ENCODE measurements around the gene SRSF9. TPM values are rescaled to one million over a fixed set of nuclear protein-coding genes. Genes with fewer than 3 reads are reported as not detected.

SRSF9 gene
- total and polyA plus RNA-seq, 2 of the 13 experiments (the other 11 are each of a cell fraction or from before 2014, with no cell fraction given), result 125 to 144 TPM

DNA sequence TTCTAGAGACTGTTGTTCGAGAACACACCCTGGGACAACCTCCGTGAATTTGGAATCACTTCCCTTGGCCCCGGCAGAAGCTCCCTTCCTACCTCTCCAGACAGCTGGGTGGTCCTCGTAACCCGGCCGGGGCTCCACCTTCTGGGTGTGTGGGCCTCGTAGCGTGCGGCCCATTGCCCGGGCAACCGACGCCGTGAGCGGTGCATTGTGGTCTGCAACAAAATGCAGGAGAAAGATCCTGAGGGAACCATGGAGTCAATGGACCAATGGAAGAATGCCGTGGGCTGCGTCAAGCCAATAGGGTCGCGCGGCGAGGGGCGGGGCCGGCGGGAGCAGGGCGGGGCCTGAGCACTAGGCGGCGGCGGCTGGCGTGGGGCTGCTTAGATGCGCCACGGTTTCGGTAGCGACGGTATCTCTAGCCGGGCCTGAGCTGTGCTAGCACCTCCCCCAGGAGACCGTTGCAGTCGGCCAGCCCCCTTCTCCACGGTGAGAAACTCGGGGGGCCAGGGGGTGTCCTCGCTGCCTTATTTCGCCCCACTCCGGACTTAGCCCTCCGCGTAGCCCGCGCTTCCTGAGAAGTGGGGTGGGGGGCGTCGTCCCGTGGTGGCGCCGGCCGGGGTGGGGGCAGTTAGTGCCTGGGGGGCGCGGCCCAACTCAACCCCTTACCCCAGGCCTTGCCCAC, 26.3 kb upstream of the SRSF9 start, which contains the start of gene DYNLL1 (continued):
- no peak for TF ChIP-seq ZNF281 (CRISPR knock-in tag; IDR thresholded peaks at IDR 0.05; ENCODE audit: borderline replicate concordance)
- TF ChIP-seq ZNF543 (CRISPR knock-in tag; IDR thresholded peaks at IDR 0.05), result no peak
- TF ChIP-seq CHD4 (IDR thresholded peaks at IDR 0.05; ENCODE audit: borderline replicate concordance, low read length), result no peak
- TF ChIP-seq ZNF558 (CRISPR knock-in tag; IDR thresholded peaks at IDR 0.05; ENCODE audit: borderline replicate concordance), result peak; percentile 91; the same call in 1 of the 2 replicates
- no peak for TF ChIP-seq ZNF503 (CRISPR knock-in tag; IDR thresholded peaks at IDR 0.05)
- TF ChIP-seq ZNF496 (CRISPR knock-in tag; IDR thresholded peaks at IDR 0.05; ENCODE audit: insufficient replicate concordance), result no peak
- no peak for TF ChIP-seq USF2 (IDR thresholded peaks at IDR 0.05; ENCODE audit: low read depth, low read length)
- TF ChIP-seq USF2 (CRISPR knock-in tag; IDR thresholded peaks at IDR 0.05; ENCODE audit: borderline replicate concordance), result peak; percentile 21; the same call in 1 of the 2 replicates
- TF ChIP-seq, protein P1, sequence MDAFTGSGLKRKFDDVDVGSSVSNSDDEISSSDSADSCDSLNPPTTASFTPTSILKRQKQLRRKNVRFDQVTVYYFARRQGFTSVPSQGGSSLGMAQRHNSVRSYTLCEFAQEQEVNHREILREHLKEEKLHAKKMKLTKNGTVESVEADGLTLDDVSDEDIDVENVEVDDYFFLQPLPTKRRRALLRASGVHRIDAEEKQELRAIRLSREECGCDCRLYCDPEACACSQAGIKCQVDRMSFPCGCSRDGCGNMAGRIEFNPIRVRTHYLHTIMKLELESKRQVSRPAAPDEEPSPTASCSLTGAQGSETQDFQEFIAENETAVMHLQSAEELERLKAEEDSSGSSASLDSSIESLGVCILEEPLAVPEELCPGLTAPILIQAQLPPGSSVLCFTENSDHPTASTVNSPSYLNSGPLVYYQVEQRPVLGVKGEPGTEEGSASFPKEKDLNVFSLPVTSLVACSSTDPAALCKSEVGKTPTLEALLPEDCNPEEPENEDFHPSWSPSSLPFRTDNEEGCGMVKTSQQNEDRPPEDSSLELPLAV (CRISPR knock-in tag; conservative IDR thresholded peaks at IDR 0.05; ENCODE audit: low read depth), result no peak
- TF ChIP-seq ZNF292 (CRISPR knock-in tag; IDR thresholded peaks at IDR 0.05; ENCODE audit: borderline replicate concordance, low read depth), result no peak
- peak; percentile 97 for TF ChIP-seq RBFOX2 (IDR thresholded peaks at IDR 0.05; ENCODE audit: low read depth, low read length)
- TF ChIP-seq, protein P2, sequence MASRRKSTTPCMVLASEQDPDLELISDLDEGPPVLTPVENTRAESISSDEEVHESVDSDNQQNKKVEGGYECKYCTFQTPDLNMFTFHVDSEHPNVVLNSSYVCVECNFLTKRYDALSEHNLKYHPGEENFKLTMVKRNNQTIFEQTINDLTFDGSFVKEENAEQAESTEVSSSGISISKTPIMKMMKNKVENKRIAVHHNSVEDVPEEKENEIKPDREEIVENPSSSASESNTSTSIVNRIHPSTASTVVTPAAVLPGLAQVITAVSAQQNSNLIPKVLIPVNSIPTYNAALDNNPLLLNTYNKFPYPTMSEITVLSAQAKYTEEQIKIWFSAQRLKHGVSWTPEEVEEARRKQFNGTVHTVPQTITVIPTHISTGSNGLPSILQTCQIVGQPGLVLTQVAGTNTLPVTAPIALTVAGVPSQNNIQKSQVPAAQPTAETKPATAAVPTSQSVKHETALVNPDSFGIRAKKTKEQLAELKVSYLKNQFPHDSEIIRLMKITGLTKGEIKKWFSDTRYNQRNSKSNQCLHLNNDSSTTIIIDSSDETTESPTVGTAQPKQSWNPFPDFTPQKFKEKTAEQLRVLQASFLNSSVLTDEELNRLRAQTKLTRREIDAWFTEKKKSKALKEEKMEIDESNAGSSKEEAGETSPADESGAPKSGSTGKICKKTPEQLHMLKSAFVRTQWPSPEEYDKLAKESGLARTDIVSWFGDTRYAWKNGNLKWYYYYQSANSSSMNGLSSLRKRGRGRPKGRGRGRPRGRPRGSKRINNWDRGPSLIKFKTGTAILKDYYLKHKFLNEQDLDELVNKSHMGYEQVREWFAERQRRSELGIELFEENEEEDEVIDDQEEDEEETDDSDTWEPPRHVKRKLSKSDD (CRISPR knock-in tag; IDR thresholded peaks at IDR 0.05; ENCODE audit: low read depth), result 0 out of 2 replicates have a peak, but pooled peaks have one; percentile 46
- no peak for TF ChIP-seq ZNF761 (CRISPR knock-in tag; conservative IDR thresholded peaks at IDR 0.05)
- no peak for TF ChIP-seq ZNF331 (CRISPR knock-in tag; IDR thresholded peaks at IDR 0.05)
- no peak for TF ChIP-seq TAF15 (IDR thresholded peaks at IDR 0.05; ENCODE audit: low read depth, low read length, poor library complexity, severe bottlenecking)
- no peak for TF ChIP-seq ZNF556 (CRISPR knock-in tag; IDR thresholded peaks at IDR 0.05; ENCODE audit: borderline replicate concordance)
- no peak for TF ChIP-seq U2AF1 (optimal IDR thresholded peaks at IDR 0.05; ENCODE audit: low read depth, low read length)

Data from HepG2 (cell line).